Measurements from ENCODE around the gene CKS2.
A peak's percentile ranks its signal among the peaks of the same experiment; 100 is the strongest.

CKS2 gene

DNA sequence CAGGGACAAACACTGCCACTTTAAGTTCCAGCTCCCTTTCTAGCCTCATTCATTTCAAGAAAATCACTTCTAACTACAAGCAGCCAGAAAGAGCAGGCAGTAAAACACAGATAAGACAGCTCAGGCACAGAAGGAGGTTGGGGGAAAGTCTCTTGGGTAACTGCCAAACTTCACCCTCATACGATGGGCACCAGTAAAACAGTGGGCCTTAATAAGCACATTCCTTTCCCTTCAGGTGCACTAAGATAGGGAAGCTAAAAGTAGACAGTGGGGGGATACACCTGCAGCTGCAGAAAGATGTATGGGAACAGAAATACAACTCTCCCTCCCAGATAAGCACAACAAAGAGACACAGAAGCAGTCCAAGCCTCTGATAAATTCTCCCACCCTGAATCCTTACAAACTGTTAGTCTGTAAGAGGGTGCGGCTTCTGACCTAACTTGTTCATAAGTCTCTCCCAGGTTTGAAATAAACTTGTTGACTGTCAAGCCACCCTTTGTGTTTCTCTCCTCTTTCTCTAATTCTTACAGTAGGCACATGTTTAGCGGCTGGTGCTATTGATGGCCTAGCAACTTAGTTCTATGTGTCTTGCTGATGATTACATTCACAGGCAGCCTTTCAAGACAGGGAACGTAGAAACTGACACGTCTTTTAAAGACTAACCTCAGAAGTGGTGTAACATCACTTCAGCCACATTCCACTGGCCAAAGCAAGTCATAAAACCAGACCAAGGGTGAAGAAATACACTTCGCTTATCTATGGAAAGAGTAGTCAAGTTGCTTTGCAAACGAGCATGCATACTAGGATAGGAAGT lies 6.8 kb upstream of the CKS2 start:
- Histone ChIP-seq H3K4me3 (ENCODE audit: low read depth, low read length) (no peak overlapping the region), H3K36me3 (ENCODE audit: control insufficient read depth, insufficient read depth, low read length) (no peaks in the 10 kb centered on the region), H3K4me1 (no peaks in the 10 kb centered on the region), H3K9ac (no peak overlapping the region), H2AFZ (peak overlapping the region; percentile 48), H3K79me2 (no peaks in the 10 kb centered on the region), H3K27me3 (ENCODE audit: control insufficient read depth, insufficient read depth, low read length) (no peaks in the 10 kb centered on the region), H3K4me2 (ENCODE audit: low read length) (no peak overlapping the region), H3K27ac (peak overlapping the region; percentile 45), H3K9me3 (ENCODE audit: control insufficient read depth, low read length) (no peaks in the 10 kb centered on the region)
- TF ChIP-seq, protein P1, sequence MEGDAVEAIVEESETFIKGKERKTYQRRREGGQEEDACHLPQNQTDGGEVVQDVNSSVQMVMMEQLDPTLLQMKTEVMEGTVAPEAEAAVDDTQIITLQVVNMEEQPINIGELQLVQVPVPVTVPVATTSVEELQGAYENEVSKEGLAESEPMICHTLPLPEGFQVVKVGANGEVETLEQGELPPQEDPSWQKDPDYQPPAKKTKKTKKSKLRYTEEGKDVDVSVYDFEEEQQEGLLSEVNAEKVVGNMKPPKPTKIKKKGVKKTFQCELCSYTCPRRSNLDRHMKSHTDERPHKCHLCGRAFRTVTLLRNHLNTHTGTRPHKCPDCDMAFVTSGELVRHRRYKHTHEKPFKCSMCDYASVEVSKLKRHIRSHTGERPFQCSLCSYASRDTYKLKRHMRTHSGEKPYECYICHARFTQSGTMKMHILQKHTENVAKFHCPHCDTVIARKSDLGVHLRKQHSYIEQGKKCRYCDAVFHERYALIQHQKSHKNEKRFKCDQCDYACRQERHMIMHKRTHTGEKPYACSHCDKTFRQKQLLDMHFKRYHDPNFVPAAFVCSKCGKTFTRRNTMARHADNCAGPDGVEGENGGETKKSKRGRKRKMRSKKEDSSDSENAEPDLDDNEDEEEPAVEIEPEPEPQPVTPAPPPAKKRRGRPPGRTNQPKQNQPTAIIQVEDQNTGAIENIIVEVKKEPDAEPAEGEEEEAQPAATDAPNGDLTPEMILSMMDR (IDR thresholded peaks at IDR 0.05) = no peak

DNA sequence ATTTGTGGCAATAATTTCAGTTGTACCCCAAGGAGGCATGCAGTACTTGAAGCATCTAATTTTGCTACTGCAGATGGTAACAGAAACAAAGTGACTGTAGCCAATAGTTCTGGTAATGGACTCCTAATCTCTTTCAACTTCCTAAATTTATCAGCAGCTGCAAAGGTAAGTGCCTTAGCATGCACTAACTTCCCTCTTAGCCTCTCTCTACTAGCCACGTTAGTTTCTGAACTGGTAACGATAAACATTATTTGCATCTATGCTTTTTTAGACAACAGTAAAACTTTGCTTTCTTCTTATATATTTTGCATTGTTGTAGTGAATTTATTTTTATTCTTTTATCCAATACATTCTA lies 6.2 kb upstream of the CKS2 start:
- no peaks in the 10 kb centered on the region for H3K9me3 ChIP-seq (ENCODE audit: control insufficient read depth, low read length)
- TF ChIP-seq, protein P1 (IDR thresholded peaks at IDR 0.05) = no peak
- no peaks in the 10 kb centered on the region for H3K27me3 ChIP-seq (ENCODE audit: control insufficient read depth, insufficient read depth, low read length)
- peaks cover 4% of the 10 kb centered on the region for H3K4me1 ChIP-seq
- no peak overlapping the region for H3K9ac ChIP-seq
- no peak overlapping the region for H2AFZ ChIP-seq
- H3K4me3 ChIP-seq (ENCODE audit: low read depth, low read length) = no peak overlapping the region
- H3K79me2 ChIP-seq = no peaks in the 10 kb centered on the region
- no peak overlapping the region for H3K4me2 ChIP-seq (ENCODE audit: low read length)
- no peak overlapping the region for H3K27ac ChIP-seq
- no peaks in the 10 kb centered on the region for H3K36me3 ChIP-seq (ENCODE audit: control insufficient read depth, insufficient read depth, low read length)

DNA sequence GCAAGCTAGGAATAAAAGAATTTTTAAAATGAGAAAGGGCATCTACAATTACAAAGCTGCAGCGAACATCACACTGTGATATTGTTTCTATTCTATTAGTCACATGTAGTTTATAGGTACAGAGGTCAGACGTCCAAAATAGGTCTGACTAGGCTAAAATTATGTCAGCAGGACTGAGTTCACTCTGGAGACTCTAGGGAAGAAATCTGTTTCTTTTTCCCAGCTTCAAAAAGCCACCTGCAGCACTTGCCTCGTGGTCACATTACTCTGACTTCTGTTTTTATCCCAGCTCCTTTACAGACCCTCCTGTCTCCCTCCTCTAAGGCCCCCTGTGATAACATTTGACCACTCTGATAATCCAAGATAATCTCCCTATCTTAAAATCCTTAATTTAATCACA lies 5.1 kb upstream of the CKS2 start:
- Histone ChIP-seq H3K4me2 (ENCODE audit: low read length) (no peak overlapping the region), H3K9ac (no peak overlapping the region), H2AFZ (no peak overlapping the region), H3K79me2 (no peaks in the 10 kb centered on the region), H3K36me3 (ENCODE audit: control insufficient read depth, insufficient read depth, low read length) (no peaks in the 10 kb centered on the region), H3K27ac (no peak overlapping the region), H3K27me3 (ENCODE audit: control insufficient read depth, insufficient read depth, low read length) (no peaks in the 10 kb centered on the region), H3K4me1 (peaks cover 4% of the 10 kb centered on the region), H3K9me3 (ENCODE audit: control insufficient read depth, low read length) (no peaks in the 10 kb centered on the region), H3K4me3 (ENCODE audit: low read depth, low read length) (no peak overlapping the region)
- TF ChIP-seq, protein P1 (IDR thresholded peaks at IDR 0.05) = no peak

DNA sequence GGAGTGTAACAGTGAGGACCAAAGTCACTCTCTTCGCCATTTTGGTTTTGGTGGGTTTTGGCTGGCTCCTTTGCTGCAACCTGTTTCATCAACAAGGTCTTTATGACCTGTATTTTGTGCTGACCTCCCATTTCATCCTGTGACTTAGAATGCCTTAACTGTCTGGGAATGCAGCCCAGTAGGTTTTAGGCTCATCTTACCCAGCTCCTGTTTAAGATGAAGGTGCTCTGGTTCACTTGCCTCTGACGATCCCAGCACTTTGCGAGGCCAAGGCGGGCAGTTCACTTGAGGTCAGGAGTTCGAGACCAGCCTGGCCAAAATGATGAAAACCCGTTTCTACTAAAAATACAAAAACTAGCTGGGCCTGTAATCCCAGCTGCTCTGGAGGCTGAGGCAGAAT lies 1.8 kb upstream of the CKS2 start:
- Histone ChIP-seq H3K4me2 (ENCODE audit: low read length) (no peak overlapping the region), H3K9me3 (ENCODE audit: control insufficient read depth, low read length) (no peaks in the 10 kb centered on the region), H3K79me2 (no peaks in the 10 kb centered on the region), H3K36me3 (ENCODE audit: control insufficient read depth, insufficient read depth, low read length) (no peaks in the 10 kb centered on the region), H3K27me3 (ENCODE audit: control insufficient read depth, insufficient read depth, low read length) (no peaks in the 10 kb centered on the region), H3K9ac (no peak overlapping the region), H3K4me1 (peaks cover 4% of the 10 kb centered on the region), H3K4me3 (ENCODE audit: low read depth, low read length) (no peak overlapping the region), H2AFZ (no peak overlapping the region), H3K27ac (no peak overlapping the region)
- TF ChIP-seq, protein P1 (IDR thresholded peaks at IDR 0.05) = no peak
